ENCODE data around the gene RSPO1.

RSPO1 gene

DNA sequence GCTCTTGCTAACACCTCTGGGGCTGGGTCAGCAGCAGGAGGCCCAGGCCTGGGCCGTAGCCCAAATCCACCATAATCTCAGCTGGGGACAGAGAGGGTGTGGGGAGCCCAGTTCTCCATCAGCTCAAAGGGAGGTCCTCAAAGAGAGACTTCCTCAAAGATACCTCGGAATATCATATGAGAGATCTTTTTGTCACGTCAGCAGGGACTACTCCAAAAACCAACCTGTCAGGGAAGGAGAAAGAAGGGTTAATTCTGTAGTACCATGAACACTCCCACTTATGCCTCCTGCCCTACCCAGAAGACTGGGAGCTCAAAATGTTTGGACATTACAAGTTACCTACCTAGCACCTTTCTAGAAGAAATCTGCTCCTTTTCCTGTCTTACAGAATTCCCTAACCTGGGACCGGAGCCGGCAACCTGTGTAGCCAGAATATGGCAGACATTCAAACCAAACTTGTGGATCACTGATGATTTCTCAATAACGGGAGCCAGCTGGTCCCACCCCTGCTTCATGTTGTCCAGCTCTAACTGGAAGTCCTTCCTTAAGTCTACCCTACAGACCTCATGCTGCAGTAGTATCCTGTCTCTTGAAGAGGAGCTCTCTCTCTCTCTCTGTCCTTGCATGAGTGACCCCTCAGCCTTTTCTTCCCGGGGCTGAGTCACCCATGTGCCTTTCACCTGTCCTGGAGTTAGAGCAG, 4.8 kb downstream of the RSPO1 start:
- CTCF ChIA-PET, result interaction anchor here (1.2 to 1.4 kb wide), 6 partner anchors 10 to 62 kb away, joined by 3 to 5 read pairs (median 3); partner anchors contain the start of gene CDCA8
- POLR2A ChIA-PET, result no interaction called here
- no peak for DNase-seq (ENCODE audit: extremely low spot score)
- TF ChIP-seq, protein P1, sequence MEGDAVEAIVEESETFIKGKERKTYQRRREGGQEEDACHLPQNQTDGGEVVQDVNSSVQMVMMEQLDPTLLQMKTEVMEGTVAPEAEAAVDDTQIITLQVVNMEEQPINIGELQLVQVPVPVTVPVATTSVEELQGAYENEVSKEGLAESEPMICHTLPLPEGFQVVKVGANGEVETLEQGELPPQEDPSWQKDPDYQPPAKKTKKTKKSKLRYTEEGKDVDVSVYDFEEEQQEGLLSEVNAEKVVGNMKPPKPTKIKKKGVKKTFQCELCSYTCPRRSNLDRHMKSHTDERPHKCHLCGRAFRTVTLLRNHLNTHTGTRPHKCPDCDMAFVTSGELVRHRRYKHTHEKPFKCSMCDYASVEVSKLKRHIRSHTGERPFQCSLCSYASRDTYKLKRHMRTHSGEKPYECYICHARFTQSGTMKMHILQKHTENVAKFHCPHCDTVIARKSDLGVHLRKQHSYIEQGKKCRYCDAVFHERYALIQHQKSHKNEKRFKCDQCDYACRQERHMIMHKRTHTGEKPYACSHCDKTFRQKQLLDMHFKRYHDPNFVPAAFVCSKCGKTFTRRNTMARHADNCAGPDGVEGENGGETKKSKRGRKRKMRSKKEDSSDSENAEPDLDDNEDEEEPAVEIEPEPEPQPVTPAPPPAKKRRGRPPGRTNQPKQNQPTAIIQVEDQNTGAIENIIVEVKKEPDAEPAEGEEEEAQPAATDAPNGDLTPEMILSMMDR (IDR thresholded peaks at IDR 0.05; ENCODE audit: control extremely low read depth, extremely low read depth, low read depth, missing control alignments), result no peak

DNA sequence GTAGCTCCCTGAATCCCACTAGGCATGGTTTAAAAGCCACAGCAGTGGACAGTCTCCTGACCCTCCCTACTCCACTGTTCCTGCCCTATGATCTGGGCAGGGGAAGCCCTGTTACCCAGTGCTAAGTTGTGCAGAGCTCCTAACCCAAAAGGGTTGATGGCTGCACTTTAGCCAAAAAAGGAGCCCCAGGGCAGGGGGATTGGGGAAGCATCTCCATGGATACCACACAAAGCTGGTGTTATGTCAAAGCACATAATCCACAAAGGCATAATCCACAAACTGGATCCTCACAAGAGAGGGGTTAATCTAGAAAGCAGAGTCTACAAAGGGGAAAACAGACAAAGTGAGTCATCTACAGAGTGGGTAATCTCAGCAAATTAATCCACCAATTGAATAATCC, 5.7 kb downstream of the RSPO1 start:
- DNase-seq (ENCODE audit: extremely low spot score), result no peak
- ChIA-PET POLR2A (no interaction called here), CTCF (interaction anchor here (1.1 to 1.4 kb wide), 5 partner anchors 10 to 53 kb away, joined by 3 to 5 read pairs (median 3); no protein-coding TSS in a partner anchor)
- TF ChIP-seq, protein P1 (IDR thresholded peaks at IDR 0.05; ENCODE audit: control extremely low read depth, extremely low read depth, low read depth, missing control alignments), result no peak

DNA sequence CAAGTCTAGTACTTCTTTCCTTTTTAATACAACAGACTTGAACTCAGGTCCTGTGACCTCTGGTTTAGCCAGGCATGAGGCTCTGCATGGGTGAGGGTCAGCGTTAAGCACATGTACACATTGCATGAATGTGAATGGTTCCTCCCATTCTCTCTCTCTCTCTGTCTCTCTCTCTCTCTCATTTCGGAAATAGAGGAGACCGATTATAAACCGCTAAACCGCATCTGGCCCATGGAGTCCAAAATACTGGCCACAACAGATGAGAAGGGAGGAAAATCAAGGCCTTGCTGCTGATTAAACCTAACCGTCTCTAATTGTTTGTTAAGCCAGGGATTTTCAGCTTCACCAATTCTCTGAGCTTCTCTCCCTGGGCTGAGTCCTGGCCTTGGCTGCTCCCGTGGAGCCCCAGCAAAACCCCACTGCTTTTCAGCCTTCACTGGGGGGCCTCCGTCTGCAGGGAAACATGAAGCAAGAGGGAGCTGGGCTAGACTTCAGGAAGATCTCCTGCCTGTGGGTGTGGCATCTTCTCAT, 6.6 kb downstream of the RSPO1 start:
- TF ChIP-seq, protein P1 (IDR thresholded peaks at IDR 0.05; ENCODE audit: control extremely low read depth, extremely low read depth, low read depth, missing control alignments), result no peak
- ChIA-PET POLR2A (no interaction called here), CTCF (interaction anchor here (1.1 to 1.4 kb wide), 3 partner anchors 20 to 54 kb away, joined by 3 read pairs; no protein-coding TSS in a partner anchor)
- no peak for DNase-seq (ENCODE audit: extremely low spot score)

DNA sequence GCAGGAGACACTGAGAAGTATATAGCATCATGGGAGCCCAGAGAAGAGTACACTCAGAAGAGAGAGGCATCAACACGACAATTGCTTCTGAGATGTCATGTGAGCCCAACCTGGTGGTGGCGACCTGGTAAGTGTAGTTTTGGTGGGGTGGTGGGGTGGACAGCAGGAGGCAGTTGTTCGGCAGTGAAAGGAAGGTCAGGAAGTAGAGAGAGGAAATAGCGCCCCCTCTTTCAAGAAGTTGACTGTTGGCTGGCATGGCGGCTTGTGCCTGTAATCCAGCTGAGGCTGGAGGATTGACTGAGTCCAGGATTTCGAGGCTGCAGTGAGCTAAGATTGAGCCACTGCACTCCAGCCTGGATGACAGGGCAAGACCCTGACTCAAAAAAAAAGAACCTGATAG, 12.6 kb downstream of the RSPO1 start:
- DNase-seq (ENCODE audit: extremely low spot score), result no peak
- POLR2A ChIA-PET, result interaction anchor here (0.5 kb wide), 1 partner anchor 21 kb away, joined by 6 read pairs; no protein-coding TSS in a partner anchor

DNA sequence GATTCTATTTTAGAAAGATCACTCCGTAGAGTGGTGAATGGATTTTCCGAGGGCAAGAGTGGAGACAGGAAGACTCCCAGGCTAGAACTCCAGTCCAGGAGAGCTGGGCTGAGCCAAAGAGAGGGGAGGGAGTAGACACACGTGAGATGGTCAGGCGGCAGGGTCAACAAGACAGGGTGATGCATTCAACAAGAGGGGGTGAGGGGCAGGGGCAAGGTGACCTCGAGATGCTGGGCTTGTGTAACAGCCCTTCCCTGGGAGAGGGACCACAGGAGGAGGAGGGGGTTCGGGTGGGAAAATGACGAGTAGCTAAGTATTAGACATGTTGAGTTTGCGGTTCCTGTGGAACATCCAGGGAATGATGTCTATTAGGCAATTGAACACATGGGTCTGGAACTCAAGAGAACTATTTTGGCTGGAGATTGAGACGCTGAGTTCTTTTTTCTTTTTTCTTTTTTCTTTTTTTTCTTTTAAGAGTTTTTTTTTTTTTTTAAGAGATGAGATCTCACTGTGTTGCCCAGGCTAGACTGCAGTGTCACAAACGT, 13.3 kb downstream of the RSPO1 start:
- CTCF ChIA-PET, result interaction anchor here (2.2 kb wide), 1 partner anchor 18 kb away, joined by 10 read pairs; no protein-coding TSS in a partner anchor
- POLR2A ChIA-PET, result interaction anchor here (0.5 kb wide), 1 partner anchor 21 kb away, joined by 6 read pairs; no protein-coding TSS in a partner anchor
- no peak for DNase-seq (ENCODE audit: extremely low spot score)

More for the DNA sequence above, 12.6 kb downstream of the RSPO1 start:
- CTCF ChIA-PET, result interaction anchor here (0.8 to 3.4 kb wide), 3 partner anchors 15 to 60 kb away, joined by 3 to 22 read pairs (median 3); no protein-coding TSS in a partner anchor
- TF ChIP-seq, protein P1 (IDR thresholded peaks at IDR 0.05; ENCODE audit: control extremely low read depth, extremely low read depth, low read depth, missing control alignments), result no peak

DNA sequence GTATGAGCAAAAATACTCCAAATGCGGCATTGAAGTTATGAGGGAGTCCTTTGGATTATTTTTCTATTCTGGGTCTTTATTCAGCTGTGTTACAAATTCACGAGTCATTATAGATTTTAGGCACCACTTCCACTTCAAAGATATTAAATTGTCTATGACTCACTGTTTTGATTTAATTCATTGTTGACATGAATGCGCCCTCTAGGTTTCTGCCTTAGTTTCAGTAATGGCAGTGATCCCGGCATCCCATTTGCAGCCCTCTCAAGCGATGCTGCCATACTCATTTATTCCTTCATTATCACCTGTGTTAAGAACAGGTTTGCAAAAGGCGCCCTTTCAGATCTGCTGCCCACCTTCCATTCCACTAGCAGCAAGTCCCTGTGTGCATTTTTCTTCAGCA, 14.0 kb downstream of the RSPO1 start:
- CTCF ChIA-PET, result interaction anchor here (2.2 kb wide), 1 partner anchor 17 kb away, joined by 10 read pairs; no protein-coding TSS in a partner anchor
- POLR2A ChIA-PET, result no interaction called here
- TF ChIP-seq, protein P1 (IDR thresholded peaks at IDR 0.05; ENCODE audit: control extremely low read depth, extremely low read depth, low read depth, missing control alignments), result no peak
- DNase-seq (ENCODE audit: extremely low spot score), result no peak

More for the DNA sequence above, 13.3 kb downstream of the RSPO1 start:
- TF ChIP-seq, protein P1 (IDR thresholded peaks at IDR 0.05; ENCODE audit: control extremely low read depth, extremely low read depth, low read depth, missing control alignments), result no peak
